Activated T-cell treated with anti-CD3 and anti-CD28 coated beads, Interleukin-2, amount 50 U/mL, for 1 hour (primary cell): ENCODE measurements around the gene ASB13.
A peak's percentile ranks its signal among the peaks of the same experiment; 100 is the strongest.

Experiments
- DNase-seq: peaks from one replicate; pipeline ENCODE4 v3.0.0-alpha.2; 2020

The ASB13 gene

DNA sequence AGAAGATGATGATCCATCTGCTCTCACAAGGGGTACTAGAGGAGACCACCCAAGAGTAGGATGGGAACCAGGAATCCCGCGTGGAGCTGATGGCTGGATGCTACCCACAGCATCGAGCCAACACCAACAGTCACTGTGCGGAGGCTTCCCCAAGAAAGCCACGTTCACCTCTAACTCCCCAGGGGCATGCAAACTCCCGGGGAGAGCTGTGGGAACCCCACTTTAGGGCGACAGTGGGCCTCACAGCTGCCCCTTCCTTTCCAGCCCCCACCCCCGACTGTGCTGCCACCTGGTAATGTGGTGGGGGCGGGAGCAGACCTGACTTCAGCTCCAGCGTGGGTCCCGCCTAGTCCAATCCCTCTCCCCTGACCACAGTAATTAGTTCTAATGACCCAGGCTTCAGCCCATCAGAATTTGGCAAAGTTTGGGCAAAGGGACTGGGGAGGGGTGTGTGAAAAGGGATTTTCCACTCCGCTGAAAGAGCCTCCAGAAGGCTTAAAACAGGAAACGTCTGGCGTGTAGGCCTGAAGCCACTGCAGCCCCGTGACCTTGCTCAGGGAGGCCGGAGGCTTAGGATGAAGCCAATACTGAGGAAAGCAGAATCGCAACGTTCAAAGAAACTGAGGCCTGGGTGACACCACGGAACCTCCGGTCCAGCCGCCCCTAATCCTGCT is 20.3 kb downstream of the ASB13 start:
- no peak for DNase-seq

DNA sequence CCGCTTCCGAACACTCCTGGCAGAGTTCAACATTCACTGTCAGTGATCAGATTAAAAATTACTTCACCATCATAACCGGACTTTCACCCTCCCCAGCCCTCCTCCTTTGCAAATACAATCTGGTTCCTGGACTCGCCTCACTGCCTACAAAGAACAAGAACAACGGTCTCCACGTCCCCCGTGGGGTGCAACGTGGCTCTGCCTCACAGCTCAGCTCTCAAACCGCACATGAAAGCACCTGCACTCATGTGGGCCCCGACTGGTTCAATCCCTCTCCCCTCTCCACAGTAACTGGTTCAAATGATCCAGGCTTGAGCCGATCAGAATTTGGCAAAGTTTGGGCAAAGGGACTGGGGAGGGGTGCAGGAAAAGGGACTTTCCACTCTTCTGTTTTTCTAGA is 21.0 kb downstream of the ASB13 start:
- no peak for DNase-seq

DNA sequence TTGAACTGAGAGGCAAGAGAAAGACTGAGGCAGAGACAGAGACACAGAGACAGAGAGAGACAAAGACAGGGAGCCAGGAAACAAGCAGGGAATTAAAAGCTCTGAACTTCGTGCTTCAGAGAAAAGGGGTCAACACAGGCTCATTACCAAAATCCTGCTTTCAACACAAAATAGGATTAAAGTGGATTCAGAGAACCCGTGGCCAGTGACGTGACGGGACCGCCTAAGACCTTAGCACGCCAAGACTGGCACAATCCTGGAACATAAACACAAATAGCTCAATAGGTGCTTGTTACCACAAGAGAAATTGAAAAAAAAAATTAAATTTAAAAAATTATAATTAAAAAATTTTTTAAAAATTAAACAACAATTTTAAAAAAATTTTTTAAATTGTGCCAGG is 21.5 kb downstream of the ASB13 start:
- no peak for DNase-seq

DNA sequence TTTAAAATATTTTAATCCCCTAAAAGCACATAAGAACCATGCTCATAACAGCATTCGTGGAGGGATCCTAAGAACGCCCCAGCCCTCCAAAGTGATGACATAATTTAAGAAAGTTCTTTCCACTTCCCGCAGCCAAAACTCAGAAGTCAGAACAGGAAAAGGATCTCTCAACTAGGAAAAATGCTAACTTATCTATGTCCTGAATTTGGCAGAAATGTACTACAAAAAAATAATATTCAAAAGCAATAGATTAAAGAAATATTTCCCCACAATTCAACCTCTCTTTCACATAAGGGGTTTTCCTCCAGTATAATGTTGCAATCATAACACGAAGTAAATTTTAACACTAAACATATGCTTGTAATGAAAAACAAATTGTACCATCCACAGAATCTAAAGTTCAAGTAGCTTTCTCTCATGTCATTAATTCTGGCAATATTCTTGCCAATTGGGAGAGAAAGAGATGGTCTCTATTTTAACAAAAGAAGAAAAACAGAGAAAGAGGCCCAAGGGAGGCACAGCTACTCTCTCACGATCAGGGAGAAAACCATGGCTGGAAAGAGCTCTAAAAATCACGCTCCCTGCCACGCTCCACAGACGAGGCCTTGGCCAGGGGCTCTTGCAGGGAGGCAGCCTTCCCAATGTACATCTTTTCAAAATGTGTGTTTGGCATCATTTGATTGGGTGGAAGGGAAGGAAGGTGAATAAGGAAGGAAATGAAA is 22.9 kb downstream of the ASB13 start:
- no peak for DNase-seq

DNA sequence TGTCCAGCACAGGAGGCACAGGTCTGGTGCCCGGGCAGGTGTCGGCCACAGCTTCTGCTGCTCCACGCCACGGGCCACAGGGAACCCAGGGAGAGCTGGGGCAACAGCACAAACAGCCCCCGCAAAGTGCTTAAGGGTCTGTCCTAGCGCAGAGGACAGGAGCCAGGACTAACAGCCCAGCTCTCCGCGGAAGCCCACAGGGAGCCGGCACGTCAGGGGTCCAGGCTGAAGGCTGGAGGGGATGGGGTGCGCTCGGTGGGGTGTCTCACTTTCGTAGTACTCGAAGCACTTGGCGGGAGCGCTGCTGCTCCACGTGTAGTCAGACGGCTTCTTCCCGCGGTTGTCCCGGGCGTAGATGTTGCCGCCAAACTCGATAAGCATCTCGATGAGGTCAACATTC is 24.9 kb downstream of the ASB13 start:
- no peak for DNase-seq

DNA sequence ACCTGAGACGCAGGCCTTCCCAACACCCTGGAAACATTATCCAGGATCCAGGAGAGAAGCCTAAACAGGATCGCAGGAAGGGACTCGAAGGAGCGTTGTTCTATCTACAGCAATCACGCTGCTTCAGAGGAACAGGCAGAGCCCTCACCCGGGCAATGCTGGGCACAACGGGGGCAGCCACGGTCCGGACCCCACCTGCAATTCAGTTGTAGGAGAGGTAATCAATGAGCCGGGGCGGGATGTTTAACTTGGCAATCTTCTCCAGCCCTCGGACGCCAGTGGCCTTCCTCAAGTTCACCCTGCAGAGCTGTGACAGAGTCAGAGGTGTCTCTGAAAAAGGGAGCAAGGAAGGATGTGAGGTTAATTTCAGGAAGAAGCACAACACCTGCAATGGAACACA is 25.9 kb downstream of the ASB13 start:
- no peak for DNase-seq

DNA sequence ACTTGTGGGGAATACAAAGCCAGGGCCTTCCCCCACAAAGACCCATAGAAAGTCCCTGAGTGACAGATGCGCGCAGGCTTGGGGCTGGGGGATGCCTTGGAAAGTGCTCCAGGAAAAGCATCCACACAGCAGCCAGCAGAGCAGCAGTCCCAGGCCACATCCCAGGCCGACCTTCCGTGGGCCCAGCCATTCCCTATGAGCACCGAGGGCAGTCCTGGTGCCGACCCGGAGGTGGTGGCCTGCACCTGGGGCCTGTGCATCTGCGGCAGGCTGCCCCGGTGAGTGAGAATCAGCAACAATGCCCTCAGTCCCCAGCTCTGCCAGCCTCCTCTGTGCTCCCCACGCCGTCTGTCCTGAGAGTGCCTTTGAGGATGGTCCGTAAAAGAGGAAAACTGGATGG is 26.4 kb downstream of the ASB13 start:
- DNase-seq = no peak

DNA sequence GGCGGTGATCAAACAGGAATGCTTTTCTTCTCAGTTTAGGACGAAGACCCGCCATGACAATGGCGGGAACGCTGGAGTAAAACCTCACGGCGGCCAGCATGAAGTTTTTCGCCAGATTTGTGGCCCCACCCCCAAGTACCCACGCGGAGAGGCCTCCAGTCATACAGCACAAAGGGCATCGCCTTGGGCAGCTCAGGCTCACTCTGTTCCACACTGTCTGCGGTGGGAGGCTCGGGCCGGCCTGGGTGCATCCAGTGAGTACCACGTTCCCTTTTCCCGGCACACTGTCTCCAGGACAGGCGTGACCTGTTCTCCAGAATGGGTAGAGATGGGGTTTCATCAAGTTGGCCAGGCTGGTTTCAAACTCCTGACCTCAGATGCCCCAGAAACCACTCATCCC is 27.3 kb downstream of the ASB13 start:
- no peak for DNase-seq

DNA sequence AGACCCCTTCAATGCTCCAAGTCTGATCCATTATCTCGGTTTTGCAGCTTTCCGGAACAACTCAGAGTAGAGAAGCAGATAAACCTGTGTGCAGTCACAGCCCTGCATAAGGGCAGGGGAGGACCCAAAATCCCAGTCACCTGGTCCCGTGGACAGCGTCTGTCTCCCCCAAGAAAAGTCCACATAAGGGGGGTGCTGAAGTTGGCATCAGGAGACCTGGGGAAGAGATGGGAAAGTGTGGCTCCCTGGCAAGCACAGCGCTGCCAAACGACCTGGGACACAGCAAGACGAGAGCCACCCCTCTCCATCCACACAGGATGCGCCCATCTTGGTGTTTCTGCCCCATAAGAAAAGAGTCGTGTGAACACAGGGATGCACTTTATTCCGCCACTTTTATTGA is 27.9 kb downstream of the ASB13 start:
- no peak for DNase-seq

DNA sequence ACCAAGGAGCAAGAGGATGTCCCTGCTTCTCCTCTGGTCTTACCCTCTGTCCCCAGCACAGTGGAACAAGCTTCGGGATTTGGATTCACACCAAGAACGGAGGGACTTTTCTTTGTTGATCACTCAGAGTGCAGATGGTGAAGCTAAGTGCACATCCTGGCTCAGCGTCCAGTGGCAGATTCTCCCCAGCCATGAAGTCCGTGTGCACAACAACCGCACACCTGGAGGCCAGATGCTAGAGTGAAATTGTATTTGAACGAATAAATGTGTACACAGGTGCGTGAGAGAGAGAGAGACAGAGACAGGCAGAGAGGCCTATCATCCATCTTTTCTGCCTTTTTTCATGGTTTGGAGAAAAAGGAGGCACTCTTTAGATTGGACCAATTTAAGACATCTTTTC is 31.5 kb downstream of the ASB13 start:
- DNase-seq = no peak

DNA sequence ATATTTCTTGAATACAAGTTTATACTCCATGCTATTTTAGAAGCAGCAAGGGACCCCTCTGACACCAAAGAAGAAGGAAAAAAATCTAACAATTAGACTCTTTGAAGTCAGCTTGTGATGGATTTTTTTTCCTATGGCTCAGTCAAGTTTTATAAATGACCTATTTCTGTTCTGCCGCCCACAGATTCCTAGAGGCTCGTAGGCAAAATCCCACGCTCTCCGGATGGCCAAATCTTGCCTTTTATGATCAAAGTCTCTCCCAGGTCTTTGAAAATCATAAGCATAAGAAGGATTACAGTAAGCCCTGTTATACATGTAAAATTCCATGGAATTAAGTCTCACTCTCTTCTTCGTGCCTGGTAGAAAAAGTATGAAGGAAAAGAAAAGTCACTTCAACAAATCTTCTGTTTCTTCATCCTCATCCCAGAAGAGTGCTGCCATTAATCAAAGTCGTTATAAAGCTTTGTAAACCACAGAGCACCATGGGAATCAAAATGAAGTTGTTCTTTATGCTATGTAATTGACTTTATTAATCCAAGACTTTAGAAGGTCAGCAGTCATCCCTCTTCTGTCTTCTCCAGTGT is 33.1 kb downstream of the ASB13 start:
- no peak for DNase-seq

DNA sequence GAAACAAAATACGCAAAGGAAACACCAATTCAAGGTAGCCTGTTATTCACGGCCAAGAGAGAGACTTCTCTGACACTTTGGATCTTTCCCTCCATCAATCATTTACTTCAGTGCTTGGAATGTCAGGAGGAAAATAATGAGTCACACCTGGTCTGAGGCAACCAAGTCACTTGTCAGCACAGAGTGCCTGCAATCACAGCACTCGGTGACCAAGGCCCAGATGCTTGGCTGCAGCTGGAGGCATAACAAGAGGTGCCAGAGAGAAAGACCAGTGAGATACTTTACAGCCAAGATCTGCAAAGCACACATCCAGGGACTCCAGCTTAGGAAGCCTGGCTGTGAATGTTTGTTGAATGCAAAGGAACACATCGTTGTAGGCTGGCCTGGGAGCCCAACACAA is 33.9 kb downstream of the ASB13 start:
- no peak for DNase-seq

DNA sequence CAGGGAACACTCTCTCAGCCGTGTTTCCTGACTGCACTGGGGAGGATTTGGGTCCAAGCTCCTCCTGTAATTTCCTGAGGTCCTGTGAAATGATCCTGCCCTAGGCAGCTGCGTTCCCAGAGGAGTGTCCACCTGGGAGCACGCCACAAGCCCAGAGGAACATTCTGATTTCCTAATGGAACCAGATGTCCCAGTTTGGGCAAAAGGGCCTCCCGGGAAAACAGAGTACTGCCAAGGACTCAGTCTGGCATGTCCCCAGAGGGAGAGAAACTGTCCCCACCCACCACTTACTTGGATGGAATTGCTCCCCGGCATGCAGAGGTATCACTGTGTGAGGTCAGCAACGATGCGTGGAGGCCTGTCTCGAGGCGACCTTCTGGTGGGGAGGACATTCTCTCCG is 34.5 kb downstream of the ASB13 start:
- no peak for DNase-seq

DNA sequence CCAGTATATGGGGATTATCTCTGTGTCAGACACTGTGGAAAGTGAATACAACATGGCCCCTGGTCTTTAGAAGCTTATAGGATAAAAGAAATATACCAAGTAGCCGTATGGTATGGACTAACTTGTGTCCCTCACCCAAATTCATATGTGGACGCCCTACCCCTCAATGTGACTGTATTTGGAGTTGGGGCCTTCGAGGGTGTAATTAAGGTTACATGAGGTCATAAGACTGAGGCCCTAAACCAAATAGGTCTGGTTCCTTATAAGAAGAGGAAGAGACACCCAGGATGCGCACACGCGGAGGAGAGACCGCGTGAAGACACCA is 36.3 kb downstream of the ASB13 start:
- no peak for DNase-seq

DNA sequence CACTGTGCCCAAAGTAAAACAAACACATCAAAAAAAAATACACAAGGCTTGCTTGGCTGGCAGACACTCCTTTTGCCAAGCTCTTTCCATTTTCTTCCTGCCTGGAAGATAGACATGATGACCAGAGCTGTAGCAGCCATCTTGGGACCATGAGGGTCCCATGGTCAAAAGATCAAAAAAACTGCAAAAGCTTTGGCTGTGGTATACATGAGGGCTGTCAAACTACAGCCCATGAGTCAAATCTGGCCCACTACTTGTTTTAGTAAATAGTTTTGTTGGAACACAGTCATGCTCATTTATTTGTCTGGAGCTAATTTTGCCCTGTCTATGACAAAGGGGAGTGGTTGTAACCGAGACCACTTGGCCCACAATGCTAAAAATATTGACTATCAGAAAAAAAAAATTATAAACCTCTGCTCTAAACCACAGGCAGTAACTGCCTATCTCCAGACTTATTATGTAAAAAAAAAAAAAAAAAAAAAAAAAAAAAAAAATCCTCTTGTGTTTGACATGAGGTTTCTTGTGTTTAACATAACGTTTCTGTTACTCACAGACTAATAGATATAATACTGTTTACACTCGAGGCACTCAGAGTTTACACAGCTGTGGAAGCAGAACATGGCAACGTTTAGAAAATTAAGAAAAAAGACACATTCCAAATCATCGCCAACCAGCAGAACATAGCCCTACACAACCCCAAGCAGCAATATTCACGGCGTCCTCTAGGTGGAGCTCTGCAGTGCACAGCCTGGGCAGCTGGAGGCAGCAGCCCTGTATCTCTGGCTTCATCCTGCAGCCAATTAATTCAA is 36.9 kb downstream of the ASB13 start:
- peak; percentile 87 for DNase-seq

DNA sequence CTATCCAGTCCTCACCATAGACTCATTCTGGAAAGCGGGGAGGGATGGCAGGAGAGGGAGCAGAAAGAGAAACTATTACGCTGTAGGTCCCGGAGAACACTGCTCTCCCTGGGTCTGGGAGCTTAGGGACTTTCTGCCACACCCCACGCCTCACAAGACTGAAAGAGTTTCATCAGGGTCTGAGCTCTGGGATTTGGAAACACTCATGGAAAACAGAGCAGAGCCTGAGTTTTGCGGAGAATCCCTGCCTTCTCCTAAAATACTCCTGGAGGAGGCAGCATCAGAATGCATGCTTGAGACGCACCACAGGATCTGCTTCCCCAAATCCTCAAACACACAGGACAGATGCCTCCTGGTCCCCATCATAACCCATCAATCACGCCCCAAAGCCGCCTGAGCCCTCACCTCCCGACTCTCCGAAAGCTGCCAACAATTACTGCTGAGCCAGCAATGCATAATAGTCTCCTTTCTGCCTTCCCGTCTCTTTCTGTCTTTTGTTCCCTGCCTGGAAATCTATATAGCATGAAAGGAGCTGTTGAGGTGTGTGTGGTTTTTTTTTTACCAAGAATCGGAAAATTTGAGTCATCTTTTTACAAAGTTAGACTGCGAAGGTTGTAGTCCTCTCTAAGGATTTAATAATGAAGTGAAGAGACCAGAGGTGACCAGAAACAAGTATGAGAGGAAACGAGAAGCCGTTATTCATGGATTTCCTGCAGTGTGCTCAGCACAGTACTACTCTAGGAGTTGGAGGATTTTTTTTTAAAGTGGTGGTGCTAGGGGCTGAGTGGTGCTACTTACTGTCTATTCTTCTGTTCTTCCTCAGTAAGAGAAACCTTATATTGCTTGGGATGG is 37.7 kb downstream of the ASB13 start:
- DNase-seq = no peak

DNA sequence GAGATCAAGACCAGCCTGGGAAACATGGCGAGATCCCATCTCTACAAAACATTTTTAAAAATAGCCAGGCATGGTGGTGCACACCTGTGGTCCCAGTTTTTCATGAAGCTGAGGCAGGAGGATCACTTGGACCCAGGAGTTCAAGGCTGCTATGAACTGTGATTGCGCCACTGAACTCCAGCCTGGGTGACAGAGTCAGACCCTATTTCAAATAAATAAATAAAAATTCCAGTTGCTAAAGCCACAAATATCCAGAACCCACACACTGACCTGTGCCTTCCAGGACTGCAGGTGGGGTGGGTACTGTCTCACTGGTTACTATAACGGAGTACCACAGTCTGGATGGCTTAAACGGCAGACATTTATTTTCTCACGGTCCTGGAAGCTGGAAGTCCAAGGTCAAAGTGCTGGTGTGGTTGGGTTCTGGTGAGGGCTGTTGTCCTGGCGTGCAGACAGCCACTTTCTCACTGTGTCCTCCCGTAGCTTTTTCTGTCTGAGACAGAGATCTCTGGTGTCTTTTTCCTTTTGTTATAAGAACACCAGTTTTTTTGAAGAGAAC is 38.8 kb downstream of the ASB13 start:
- no peak for DNase-seq

DNA sequence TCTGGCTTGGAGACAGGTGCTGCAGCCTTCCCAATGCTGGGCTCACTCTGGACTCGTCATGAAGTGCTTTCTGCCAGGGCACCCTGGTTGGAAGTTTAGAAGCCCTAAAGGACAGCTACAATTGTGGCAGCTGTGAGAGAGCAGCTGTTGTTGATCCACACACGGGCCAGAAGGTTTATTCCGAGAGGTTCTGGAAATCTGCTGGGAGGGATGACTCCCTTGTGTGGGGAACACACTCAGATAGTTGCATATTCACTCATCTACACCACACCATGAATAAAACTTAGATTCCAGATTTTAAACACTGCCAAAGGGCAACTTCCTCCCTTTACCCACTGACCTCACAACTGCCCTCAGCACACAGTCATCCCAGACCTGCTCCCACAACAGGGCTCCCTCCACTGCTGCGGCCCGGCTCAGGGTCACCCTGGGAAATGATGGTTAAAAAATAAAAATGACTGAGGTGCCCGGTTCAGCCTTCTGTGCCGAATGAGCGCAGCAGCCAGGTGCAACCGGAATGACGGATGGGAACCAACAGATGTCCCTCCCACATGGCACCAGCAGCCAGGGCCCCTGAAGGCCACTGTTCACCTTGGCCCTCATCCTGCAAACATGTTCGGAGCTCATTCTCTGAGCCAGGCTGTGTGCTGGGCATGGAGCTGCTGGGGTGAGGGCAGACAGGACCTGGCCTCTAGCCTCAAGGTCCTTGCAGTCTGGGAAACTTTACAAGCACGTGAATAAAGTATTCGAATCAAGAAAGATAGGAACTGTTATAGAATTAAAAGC is 40.2 kb downstream of the ASB13 start:
- DNase-seq = no peak

DNA sequence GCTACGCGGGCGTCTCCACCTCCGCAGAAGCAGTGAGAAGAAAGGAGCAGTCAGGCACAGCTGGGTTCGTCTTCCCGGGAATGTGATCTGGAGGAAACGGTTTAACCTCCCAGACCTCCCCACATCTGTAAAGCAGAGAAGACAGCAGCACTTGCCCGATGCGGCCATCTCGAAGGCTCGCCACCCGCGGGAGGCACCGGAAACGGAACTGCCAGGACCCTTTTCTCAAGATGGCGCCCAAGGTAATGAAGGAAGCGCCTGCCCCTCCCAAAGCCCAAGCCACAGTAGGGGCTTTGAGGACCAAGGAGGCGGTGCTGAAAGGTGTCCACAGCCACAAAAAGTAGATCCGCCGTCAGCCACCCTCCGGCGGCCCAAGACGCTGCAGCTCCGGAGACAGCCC is 41.7 kb downstream of the ASB13 start:
- DNase-seq = no peak

DNA sequence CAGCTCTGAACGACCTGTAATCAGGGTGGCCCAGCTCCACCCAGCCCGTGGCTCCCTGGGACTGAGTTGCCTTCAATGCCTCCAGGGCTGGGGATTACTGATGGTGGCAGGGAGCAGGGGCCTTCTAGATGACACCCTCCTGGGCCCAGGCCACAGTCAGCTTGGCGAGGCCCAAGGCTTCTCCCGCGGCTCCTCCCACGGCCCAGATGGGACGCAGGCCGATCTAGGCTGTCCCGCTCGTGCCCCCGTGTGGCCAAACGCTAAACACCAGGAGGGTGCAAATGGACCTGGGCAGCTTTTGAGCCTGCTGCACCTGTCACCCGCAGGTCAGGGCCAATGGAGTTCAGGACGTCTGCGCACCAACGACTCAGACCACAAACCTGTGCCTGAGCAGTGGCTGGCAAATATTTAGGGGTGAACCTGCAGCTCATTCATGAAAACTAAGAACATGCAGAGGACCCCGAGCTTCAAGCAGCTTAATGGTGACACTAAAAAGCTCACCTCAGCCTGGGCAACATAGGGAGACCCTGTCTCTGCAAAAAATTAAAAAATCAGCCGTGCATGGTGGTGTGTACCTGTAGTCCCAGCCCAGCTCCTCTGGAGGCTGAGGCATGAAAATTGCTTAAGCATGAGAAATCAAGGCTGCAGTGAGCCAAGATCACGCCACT is 43.2 kb downstream of the ASB13 start:
- peak; percentile 83 for DNase-seq
